HCT116 (cell line): ENCODE measurements around the gene SMIM44. TPM values are rescaled to one million over a fixed set of nuclear protein-coding genes. Genes with fewer than 3 reads are reported as not detected.

Experiments
- ZBTB33 ChIP-seq: IDR thresholded peaks from 2 replicates; pipeline ENCODE4 v1.6.1; 2011; ENCODE audit warnings: mild to moderate bottlenecking, low read length, moderate library complexity; ENCODE audit not compliant: insufficient replicate concordance; ENCODE audit errors: extremely low read depth
- total RNA-seq: library from RNA; stranded (reverse); gene quantifications from one replicate; pipeline ENCODE4 v1.2.1, GENCODE V29; 2021; ENCODE audit not compliant: unreplicated experiment

The SMIM44 gene
- total RNA-seq, 1 experiment from 2014 or later, result not detected

GRCh38 chr19:3433313-3433712 is 49.9 kb downstream of the SMIM44 start (continued):
- no peak for TF ChIP-seq ZBTB33

Other genes starting within 250 kb of the SMIM44 start
- 116 TPM for gene NFIC, start 116.9 kb downstream of the SMIM44 start, total RNA-seq
- gene SMIM24, start 2.9 kb downstream of the SMIM44 start, total RNA-seq, result not detected
- 20.9 TPM for gene DOHH, start 17.2 kb upstream of the SMIM44 start, total RNA-seq
- 60.3 TPM for gene FZR1, start 22.9 kb upstream of the SMIM44 start, total RNA-seq
- gene TEKTIP1, start 55.7 kb upstream of the SMIM44 start, total RNA-seq, result 1.2 TPM
- gene MFSD12, start 74.1 kb upstream of the SMIM44 start, total RNA-seq, result 131 TPM
- gene HMG20B, start 89.5 kb upstream of the SMIM44 start, total RNA-seq, result 186 TPM
- not detected for gene GIPC3, start 102.0 kb upstream of the SMIM44 start, total RNA-seq
- gene TBXA2R, start 123.4 kb upstream of the SMIM44 start, total RNA-seq, result 2.3 TPM
- gene CACTIN, start 143.3 kb upstream of the SMIM44 start, total RNA-seq, result 33.2 TPM
- gene PIP5K1C, start 217.0 kb upstream of the SMIM44 start, total RNA-seq, result 26.9 TPM
- gene TJP3, start 224.9 kb upstream of the SMIM44 start, total RNA-seq, result 69.6 TPM